HG03432 (cell line): Measurements from ENCODE around the gene GPSM3.

Experiments used
- ATAC-seq: cut with Tn5 transposase; IDR thresholded peaks from one replicate; pipeline ENCODE4 v1.9.1; 2021; ENCODE audit warnings: mild to moderate bottlenecking, moderate library complexity; ENCODE audit not compliant: unreplicated experiment

Gene GPSM3

DNA sequence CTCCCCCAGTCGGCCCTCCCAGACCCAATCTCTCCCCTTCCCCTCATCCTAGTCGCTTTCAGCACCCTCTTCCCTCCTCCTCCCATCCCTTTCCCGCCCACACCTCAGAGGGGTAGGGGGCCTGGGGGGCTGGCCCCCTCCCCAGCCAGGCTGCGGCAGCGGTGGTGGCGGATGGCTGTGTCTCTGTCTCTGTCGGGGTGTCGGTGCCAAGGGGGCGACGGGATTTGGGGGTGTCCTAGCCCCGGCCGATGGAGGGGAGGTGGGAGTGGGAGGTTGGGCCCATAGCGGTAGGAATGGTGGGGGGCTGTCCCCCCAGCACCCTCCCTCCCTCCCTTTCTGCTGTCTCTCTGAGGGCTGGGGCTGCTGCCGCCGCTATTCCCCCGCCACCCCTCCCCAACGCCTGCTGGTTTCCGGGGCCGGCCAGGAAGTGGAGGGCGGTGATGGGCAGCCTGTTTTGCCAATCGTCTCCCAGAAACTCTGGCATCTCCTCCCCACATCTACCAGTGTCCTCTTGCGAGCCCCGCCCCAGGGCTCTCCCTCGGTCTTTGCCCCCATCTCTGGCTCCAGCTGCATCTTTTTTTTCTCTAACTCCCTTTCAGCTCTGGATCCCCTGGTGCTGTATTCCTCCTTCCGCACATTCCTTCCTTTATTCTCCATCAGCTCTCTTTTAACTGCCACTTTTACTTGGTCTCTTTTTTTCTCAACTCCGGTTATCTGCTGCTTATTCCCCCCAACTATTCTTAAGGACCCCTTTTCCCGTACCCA lies 16.6 kb downstream of the GPSM3 start, which contains the start of gene AGPAT1:
AGPAT1 (minus strand) TSS at position 374 of the 765 bp plus-strand sequence. CDS start 4,588 bp downstream, outside the sequence.
- ATAC-seq, result peak; percentile 45

DNA sequence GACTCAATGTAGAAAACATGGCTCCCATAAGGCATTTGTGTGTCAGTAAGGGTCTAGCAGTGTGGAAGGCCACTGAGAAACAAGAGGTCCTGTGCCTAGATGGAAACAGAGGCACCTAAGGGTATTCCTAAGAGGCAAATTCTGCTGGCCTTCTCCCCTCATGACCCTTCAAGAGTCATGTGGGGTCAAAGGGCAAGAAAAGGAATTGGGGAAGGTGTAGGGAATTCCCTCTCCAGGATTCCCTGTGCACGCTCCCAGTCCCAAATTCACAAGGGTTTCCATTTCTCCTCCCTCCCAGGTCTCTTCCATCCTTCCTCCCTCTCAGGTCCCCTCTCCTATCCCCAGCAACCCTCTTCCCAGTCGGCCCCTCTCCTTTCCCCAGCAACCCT lies 17.1 kb downstream of the GPSM3 start:
- no peak for ATAC-seq

DNA sequence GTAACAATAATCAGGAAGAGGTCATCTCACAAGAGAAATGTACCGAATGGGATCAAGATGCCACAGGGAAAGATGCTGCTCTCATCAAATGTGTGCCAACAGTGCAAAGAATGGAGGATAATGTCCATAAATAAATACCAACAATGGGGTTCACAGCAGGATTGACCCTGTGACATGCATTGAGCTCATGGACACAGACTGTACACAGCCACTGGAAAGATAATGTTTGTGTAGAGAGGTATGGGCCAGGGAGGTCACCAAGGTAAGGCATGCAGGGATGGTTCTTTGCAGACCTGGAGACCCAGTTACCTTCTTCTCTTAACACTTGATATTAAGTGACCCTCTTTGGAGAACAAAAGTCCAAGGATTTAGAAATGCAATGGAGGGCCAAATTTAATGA lies 18.0 kb downstream of the GPSM3 start:
- no peak for ATAC-seq

DNA sequence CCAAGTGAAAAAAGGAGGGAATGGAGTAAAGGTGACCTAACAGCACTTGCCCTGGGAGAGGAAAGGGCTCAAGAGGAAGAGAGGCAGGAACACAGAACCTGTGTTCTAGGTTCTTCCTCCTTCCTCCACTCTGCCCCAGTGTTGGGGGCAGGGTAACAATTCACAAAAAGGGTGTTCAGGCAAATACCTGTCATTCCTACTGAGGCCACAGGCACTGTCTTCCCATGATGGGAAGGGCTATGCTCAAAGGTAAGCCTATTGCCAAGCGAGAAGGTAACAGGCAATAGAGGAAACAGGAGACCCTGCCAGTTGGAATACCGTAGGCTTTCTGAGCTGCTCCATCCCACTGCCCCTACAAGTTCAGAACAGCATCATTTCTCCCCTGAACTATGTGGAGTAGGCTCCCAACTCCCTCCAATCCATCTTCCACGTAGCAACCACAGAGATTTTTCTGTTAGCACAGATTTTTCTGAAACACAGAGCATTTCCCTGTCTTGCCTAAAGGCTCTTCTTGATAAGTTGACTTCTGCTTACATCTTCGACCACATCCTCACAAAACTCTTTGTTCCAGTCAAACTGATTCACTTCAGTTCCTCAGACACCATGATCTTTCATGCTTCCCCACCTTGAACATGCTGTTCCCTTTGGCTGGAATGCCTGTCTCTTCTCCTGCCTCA lies 19.3 kb downstream of the GPSM3 start:
- no peak for ATAC-seq

DNA sequence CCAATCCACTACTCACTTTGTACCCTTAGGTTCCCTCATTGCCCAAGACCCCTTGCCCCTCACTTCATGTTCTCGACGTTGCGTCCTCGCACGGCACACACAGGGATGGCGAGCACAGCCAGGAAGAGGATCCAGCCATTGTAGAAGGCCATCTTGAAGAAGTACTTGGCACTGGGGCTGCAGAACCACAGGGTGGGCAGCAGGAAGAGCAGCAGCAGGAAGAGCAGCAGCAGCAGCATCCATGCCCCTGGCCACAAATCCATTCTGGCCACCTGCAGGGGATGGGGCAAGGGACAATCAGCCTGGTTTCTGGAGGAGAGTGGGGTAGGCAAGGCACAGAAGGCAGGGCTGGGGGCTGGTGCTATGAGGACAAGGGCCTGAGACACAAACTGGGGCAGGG lies 21.2 kb downstream of the GPSM3 start:
- ATAC-seq, result no peak

DNA sequence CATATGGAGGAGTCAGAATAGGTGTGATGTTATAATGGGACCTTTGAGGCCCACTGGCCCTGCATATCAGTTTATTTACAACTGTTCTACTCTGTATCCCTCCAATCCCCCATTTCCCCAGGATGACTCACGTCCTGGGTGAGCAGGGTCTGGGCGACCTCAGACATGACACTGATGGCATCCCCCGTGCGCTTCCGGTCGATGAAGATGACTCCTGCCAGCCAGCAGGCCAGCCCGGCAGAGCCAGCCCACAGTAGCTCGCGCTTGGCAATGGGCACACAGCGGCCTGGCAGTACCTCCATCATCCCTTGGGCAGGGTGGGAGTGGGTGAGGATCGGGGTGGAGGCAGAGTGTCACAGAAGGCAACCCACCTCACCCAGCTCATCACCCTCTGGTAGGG lies 22.1 kb downstream of the GPSM3 start:
- ATAC-seq, result no peak

DNA sequence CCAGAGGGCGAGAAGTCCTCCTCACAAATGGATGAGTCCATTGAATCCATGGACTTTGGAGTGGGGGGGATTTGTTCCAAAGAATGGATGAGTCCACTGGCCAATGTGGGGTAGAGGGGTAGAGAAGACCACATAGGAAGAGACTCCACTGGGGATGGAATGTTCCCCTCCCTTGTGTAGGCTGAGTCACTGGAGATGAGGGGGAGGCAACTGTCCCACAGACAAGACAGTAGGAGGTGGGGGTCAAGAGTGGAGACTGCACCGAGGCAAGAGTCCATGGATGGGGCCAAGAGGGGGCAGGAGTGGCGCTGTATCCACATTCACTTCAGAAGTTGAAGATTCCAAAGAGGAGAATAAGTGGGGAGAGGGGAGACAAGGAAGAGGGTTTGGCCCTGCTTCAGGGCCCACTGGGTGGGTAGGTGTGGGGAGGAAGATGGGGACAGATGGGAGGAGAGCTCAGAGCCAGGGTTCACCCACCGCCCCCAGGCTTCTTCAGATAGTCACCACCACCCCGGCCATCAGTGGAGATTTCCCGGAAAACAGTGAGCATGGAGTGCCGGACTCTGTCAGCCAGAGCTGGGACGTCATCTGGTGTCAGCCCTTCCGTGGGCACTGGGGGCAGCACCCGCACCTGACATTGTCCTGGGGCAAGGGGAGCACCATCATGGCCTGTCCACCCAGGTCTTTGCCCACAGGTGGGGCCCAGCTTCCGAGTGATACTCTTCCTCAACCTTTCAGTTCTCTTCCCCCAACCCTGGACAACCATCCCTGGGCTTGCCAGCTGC lies 23.4 kb downstream of the GPSM3 start:
- no peak for ATAC-seq

DNA sequence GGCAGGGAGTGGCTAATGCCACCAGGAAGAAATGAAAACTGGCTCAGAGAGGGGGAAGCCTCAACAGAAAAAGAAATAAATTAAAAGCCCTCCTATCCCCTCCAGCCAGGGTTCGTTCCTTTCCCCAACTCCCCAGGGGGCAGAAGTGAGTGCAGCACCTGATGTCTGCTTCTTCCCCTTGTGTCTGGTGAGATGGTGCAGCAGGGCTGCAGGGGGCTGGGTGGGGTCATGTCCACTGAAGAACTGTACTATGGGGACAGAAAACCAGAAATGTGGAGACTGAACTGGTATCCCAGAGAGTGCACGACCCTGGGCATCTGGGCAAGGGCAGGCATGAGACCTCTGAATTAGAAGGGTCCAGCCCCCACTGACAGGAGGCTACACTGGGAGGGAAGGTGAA lies 24.1 kb downstream of the GPSM3 start:
- ATAC-seq, result no peak

DNA sequence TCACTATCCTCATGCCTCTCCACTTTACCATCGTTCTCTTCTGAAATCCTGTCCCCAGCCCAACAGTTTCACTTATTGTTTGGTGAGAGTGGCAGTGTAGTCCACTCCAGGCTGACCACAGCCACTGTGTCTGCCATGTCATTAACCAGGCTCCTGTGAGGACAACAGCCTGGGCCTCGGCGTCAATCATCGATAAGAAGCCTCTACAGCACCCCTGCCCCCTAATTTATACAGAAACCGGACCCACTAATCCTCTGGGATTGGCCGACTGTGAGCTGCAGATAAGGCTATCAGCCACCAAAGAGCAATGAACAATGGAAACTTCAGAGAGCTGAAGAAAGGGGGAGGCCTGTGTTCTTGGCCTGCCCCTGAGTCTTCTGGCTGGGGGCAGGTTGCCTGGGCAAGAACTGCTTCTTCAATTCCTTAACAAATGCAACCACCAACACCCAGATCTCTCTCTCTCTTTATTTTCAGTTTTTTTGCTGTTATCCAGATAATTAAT lies 24.6 kb downstream of the GPSM3 start:
- ATAC-seq, result no peak

DNA sequence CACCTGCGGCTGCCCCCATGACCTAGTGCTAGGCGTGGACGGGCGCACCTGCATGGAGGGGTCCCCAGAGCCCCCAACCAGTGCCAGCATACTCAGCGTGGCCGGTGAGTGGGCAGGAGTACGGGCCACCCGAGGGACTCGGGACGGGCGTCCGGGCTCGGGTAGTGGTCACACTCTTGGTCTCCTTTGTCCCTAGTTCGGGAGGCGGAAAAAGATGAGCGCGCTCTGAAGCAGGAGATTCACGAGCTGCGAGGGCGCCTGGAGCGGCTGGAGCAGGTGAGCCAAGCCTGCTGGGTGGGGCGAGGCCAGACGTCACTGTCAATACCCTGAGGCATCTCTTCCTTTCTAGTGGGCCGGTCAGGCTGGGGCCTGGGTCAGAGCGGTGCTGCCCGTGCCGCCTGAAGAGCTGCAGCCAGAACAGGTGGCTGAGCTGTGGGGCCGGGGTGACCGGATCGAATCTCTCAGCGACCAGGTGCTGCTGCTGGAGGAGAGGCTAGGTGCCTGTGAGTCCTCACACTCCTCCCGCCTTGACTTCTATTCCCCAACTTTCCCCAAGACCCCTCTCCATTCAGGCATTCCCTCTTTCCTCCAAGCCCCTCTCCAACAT lies 25.2 kb downstream of the GPSM3 start:
- no peak for ATAC-seq

DNA sequence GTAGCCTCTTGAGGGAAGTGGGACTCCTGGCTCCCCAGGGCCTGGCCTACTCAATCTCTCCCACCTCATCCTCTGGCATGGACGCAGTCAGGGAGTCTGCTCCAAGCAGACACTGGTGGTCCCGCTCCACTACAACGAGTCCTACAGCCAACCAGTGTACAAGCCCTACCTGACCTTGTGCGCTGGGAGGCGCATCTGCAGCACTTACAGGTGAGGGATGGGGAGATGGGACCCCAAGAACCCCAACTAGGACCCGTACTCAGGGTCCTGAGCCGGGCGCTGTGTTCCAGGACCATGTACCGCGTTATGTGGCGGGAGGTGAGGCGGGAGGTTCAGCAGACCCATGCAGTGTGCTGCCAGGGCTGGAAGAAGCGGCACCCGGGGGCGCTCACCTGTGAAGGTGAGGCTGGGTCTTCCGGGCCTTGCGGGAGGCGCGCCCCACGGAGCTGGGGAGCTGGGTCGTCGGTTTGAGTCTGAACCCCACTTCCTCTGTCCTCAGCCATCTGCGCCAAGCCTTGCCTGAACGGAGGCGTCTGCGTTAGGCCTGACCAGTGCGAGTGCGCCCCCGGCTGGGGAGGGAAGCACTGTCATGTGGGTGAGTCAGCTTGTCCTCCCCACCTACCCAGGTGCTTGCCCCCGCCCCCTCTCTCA lies 25.9 kb downstream of the GPSM3 start:
- no peak for ATAC-seq

DNA sequence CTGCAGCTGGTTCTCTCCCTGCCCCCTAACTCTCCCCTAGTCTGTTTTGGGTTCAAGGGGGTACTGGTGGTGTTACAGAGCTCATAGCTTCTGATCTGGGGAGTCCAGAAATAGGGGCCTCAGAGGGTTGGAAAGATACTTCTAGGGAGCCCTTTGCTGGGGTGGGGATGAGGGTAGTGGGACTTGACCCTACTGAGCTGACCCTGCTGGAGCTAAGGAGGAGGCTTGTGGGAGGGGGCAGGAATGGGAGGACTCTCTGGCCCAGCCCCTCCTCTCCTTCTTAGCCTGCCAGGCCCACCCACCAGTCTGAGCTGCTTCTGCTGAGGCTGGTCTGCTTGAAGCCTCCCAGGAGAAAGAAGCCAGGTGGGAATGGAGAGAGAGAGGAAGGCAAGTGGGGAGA lies 28.1 kb downstream of the GPSM3 start, which contains the start of gene EGFL8:
EGFL8 (plus strand) TSS at position 301 of the 400 bp plus-strand sequence. CDS start 1,571 bp downstream, outside the sequence.
- ATAC-seq, result no peak

DNA sequence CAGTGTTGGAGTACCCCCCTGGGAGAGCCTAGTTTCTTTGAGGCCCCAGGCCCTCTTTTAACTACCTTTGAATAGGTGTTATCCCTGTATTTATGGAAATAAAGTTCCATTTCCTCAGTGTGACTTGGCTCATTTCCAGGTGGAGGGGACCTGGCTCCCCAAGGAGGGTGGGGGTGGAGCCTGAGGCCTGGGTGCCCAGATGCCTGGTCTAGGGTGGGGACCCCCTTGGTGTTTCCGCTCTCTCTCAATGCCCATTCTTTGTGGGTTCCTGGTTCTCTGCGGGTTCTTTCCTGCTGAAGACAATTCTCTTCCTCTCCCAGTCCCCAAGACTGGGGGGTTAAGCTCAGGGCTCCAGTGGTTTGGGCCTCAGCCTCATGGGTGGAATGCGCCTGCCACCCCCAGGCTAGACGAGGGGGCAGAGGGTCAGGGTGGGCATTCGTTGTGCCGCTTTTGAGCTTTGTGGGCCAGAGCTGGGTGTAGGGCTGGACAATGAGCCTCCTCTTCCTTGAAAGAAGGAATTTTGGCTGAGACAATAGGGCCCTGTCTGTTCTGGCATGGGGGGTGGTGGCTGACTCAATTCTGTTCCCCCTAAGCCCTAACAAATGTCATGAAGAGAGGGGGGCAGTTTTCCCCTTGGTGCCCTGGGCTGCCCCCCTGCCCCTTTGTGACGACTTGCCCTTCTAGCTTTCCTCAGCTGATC lies 28.7 kb downstream of the GPSM3 start:
- ATAC-seq, result no peak

DNA sequence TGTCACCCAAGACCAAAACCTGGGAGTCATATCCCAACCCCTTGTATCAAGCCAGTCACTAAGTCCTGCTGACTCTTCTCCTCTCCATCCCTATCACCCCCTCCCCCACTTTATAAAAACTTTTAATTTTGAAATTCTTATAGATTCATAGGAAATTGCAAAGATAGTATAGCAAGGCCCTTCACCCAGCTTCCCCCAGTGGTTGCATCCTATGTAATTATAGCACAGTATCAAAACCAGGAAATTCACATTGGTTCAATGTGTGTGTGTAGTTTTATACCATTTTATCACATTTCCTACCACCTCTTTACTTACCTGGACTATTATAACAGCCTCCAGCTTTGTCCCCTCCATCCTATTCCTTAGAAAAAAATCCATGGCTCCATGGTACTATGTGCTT lies 34.4 kb downstream of the GPSM3 start:
- no peak for ATAC-seq

DNA sequence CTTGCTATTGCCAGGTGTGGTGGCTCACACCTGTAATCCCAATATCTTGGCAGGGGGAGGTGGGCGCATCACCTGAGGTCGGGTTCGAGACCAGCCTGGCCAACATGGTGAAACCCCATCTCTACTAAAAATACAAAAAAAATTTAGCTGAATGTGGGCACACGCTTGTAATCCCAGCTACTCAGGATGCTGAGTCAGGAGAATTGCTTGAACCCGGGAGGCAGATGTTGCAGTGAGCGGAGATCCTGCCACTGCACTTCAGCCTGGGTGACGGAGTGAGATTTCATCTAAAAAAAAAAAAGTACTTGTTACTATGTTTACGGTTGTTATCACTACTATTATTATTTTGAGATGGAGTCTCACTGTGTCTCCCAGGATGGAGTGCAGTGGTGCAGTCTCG lies 35.6 kb downstream of the GPSM3 start:
- ATAC-seq, result no peak

DNA sequence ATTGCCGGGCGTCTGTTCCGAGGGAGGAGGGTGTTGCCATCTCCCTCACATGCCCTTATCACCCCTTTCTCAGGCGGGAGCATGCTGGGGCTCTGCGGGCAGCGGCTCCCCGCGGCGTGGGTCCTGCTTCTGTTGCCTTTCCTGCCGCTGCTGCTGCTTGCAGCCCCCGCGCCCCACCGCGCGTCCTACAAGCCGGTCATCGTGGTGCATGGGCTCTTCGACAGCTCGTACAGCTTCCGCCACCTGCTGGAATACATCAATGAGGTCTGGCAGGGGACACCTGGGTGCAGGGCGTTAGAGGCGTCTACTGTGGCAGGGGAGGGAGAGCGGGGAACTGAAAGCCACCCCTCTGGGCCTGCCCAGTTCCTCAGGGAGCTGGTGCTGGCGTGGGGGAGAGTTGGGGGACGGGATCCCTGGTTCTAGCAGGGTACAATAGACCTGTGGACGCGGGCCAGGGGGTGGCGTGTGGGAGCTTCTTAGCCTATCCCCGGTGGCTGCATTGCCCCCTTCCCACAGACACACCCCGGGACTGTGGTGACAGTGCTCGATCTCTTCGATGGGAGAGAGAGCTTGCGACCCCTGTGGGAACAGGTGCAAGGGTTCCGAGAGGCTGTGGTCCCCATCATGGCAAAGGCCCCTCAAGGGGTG lies 37.8 kb downstream of the GPSM3 start:
- peak; percentile 76 for ATAC-seq

DNA sequence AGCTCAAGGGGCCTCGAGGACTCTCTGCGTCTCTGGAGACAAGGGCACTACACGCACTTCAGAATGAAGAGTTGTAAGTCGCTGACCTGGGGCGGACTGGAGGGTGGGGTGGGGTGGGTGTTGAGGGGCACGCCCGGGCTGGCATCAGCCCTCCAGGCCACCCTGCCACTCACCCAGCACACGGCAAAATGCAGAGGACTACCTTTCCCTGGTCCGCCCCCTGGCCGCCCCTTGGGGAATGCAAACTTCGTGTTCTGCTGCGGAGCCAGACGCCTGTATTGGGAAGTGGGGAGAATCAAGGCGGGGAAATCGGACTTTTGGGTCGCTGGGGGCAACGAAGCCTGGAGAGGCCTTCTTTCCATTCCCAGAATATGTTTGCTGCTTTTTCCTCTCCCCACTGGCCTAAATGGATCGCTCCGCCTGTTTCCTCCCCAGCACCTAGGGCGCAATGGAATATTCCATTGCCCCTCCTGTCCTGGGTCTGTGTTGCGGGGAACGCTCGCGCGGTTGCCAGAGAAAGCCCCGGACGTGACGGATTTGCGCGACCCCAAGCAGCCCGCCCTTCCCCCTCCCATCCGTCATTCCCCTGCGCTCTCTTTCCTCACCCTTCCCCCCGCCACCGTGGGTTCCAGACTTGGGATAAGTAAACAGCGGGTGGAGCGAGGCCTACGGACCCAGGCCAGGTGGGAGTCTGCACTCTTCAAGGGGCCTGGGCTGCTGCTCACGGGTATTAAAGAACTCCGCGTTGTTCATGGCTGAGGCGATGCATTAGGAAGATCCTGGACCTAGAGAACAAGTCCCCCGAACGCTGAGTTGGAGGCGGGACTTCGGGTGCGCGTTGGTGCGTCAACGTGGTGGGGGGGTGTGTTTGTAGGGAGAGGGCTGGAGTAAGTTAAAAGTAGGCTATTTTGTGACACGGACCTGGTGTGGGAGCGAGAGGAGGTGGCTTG lies 38.6 kb downstream of the GPSM3 start, which contains the start of gene PPT2:
PPT2 (plus strand) TSS at position 578 of the 950 bp plus-strand sequence. CDS start 454 bp downstream, outside the sequence.
- peak; percentile 35 for ATAC-seq
